GM21447 (cell line): Measurements from ENCODE around the gene RALA.
"Not testable (repeated sequence)": the region's sequence is repeated elsewhere in the genome, so short reads cannot be mapped to it uniquely, and the experiment has no call there.

Experiments
- ATAC-seq: cut with Tn5 transposase; IDR thresholded peaks from one replicate; pipeline ENCODE4 v1.9.1; 2021; ENCODE audit not compliant: unreplicated experiment

The RALA gene

GRCh38 chr7:39721919-39722597 lies 98.7 kb downstream of the RALA start:
- no peak for ATAC-seq

GRCh38 chr7:39727231-39728012 lies 104.0 kb downstream of the RALA start:
- ATAC-seq = no peak

GRCh38 chr7:39732837-39733804 lies 109.7 kb downstream of the RALA start:
- ATAC-seq = peak; percentile 93

GRCh38 chr7:39733881-39734632 lies 110.7 kb downstream of the RALA start:
- no peak for ATAC-seq

GRCh38 chr7:39734633-39735004 lies 111.2 kb downstream of the RALA start:
- no peak for ATAC-seq

GRCh38 chr7:39735903-39736302 lies 112.5 kb downstream of the RALA start:
- no peak for ATAC-seq

- ATAC-seq = no peak
Measured at GRCh38 chr7:39741942-39742623, 118.7 kb downstream of the RALA start.

GRCh38 chr7:39744620-39745019 lies 121.2 kb downstream of the RALA start:
- ATAC-seq = no peak

- ATAC-seq = no peak
Measured at GRCh38 chr7:39745320-39745719, 121.9 kb downstream of the RALA start.

GRCh38 chr7:39746103-39746819 lies 122.9 kb downstream of the RALA start:
- ATAC-seq = peak; percentile 61

GRCh38 chr7:39749177-39749576 lies 125.8 kb downstream of the RALA start:
- no peak for ATAC-seq

GRCh38 chr7:39749717-39750116 lies 126.3 kb downstream of the RALA start:
- no peak for ATAC-seq

GRCh38 chr7:39750253-39751077 lies 127.1 kb downstream of the RALA start:
- no peak for ATAC-seq

- ATAC-seq = not testable (repeated sequence)
Measured at GRCh38 chr7:39753237-39753636, 129.9 kb downstream of the RALA start.

- no peak for ATAC-seq
Measured at GRCh38 chr7:39753823-39754325, 130.5 kb downstream of the RALA start.

- ATAC-seq = no peak
Measured at GRCh38 chr7:39754326-39755120, 131.2 kb downstream of the RALA start.

GRCh38 chr7:39757604-39758003 lies 134.2 kb downstream of the RALA start:
- no peak for ATAC-seq
